ENCODE measurements around the gene PRKCH. TPM values are rescaled to one million over a fixed set of nuclear protein-coding genes. Genes with fewer than 3 reads are reported as not detected.
"Not testable (repeated sequence)": the region's sequence is repeated elsewhere in the genome, so short reads cannot be mapped to it uniquely, and the experiment has no call there.

Gene PRKCH
- total RNA-seq, 4 donors from 2014 or later: 17.9 to 28.7 (median 25.0) TPM

- Histone ChIP-seq H3K9me3 (no peaks in the 10 kb centered on the region), H3K36me3 (no peaks in the 10 kb centered on the region), H3K4me1 (peaks cover 0 to 21% (median 0%) of the 10 kb centered on the region in 3 donors), H3K27ac (no peak overlapping the region), H3K4me3 (no peak overlapping the region), H3K27me3 (peaks cover 50% of the 10 kb centered on the region)
- TF ChIP-seq POLR2A (IDR thresholded peaks at IDR 0.05): no peak
- TF ChIP-seq EP300 (IDR thresholded peaks at IDR 0.05): no peak
- no peak for TF ChIP-seq CTCF (IDR thresholded peaks at IDR 0.05)
- TF ChIP-seq POLR2AphosphoS5 (IDR thresholded peaks at IDR 0.05): no peak
- no peak for ATAC-seq
- 79 to 100% methylated on average over 1 to 5 of the region's 6 CpGs for WGBS, 2 donors (ENCODE audit: low coverage in 1 of 2)
Measured at GRCh38 chr14:61319706-61320105, 1.7 kb upstream of the PRKCH start.

DNA sequence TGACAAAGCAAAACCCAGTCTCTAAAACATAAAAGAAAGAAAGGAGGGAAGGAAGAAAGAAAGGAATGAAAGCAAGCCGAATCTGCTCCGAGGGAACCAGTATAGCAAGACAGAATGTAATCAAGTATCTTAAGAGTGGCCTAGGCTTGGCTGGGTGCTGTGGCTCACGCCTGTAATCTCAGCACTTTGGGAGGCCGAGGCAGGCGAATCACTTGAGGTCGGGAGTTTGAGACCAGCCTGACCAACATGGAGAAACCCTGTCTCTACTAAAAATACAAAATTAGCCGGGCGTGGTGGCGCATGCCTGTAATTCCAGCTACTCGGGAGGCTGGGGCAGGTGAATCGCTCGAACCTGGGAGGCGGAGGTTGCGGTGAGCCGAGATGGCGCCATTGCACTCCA, 1.2 kb upstream of the PRKCH start:
- not testable (repeated sequence) for H3K4me3 ChIP-seq, H3K27ac ChIP-seq, ATAC-seq, H3K9me3 ChIP-seq, H3K36me3 ChIP-seq
- WGBS, 2 donors (ENCODE audit: low coverage in 1 of 2): 88 to 94% methylated on average over 12 to 15 of the region's 16 CpGs
- peaks cover 0 to 21% (median 0%) of the 10 kb centered on the region in 3 donors for H3K4me1 ChIP-seq
- peaks cover 50% of the 10 kb centered on the region for H3K27me3 ChIP-seq

DNA sequence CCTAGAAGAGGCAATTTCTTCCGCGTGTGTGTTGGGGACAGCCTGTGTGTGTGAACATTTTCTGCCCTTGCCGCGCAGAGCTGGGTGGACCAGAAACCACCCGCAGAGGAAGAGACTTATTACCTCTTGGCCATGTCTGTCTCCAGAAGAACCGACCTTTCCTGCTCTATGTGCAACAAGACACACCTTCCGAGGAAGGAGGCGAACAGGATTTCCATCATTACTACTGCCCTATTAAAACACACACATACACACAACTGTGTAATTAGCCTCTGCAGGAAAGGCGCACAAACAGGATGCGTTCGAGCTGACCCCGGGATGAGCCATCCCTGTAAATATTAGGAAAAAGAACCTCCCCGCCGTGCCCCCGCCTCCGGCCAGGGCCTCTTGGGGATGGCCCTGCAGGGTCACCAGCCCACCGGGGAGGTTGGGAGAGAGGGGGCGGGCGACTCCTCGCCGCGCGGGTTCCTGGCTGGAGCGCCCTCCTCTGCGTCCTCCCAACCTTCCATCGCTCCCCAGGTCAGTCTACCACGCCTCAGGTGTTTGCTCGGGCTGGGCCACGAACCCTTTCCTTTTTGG, 484 bp upstream of the PRKCH start:
- Histone ChIP-seq H3K4me3 (peak overlapping the region; percentile 42 to 63), H3K4me1 (peaks cover 0 to 21% (median 0%) of the 10 kb centered on the region in 3 donors), H3K27ac (peak overlapping the region in 3 of 4 donors; percentile 70 to 81 (median 80)), H3K36me3 (no peaks in the 10 kb centered on the region), H3K9me3 (peaks cover 0 to 5% (median 0%) of the 10 kb centered on the region in 3 donors), H3K27me3 (peaks cover 50% of the 10 kb centered on the region)
- TF ChIP-seq POLR2AphosphoS5 (IDR thresholded peaks at IDR 0.05) (no peak), POLR2A (IDR thresholded peaks at IDR 0.05) (no peak), CTCF (IDR thresholded peaks at IDR 0.05) (no peak), EP300 (IDR thresholded peaks at IDR 0.05) (no peak)
- whole genome bisulfite sequencing, 2 donors (ENCODE audit: low coverage in 1 of 2): 48 to 59% methylated on average over 4 to 6 of the region's 29 CpGs
- peak; percentile 29 for ATAC-seq

DNA sequence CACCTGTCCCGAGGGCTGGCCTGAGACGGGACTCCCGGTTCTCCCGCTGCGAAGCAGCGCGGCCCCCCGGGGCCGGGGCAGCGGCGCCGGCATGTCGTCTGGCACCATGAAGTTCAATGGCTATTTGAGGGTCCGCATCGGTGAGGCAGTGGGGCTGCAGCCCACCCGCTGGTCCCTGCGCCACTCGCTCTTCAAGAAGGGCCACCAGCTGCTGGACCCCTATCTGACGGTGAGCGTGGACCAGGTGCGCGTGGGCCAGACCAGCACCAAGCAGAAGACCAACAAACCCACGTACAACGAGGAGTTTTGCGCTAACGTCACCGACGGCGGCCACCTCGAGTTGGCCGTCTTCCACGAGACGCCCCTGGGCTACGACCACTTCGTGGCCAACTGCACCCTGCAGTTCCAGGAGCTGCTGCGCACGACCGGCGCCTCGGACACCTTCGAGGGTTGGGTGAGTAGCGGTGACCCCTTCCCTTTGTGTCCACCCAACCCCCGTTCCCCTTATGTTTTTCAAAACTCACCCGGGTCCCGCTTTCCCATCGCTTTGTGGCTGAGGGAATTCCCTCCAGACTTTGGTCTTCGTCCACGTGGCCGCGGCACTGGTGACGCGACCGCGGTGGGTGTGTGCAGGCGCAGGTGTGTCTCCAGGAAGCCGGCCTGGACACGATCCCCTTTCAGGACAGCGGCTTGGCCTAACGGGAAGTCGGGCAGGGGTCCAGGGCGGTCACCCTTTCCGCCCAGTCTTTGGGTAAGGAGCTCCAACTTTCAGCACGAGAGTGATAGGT, 826 bp downstream of the PRKCH start:
- H3K4me1 ChIP-seq: peaks cover 0 to 21% (median 0%) of the 10 kb centered on the region in 3 donors
- WGBS, 2 donors (ENCODE audit: low coverage in 1 of 2): 13% methylated on average over 3 of the region's 63 CpGs; no CpG with 5 or more reads in 1 of the 2 donors
- H3K9me3 ChIP-seq: peaks cover 0 to 7% (median 0%) of the 10 kb centered on the region in 3 donors
- no peaks in the 10 kb centered on the region for H3K36me3 ChIP-seq
- TF ChIP-seq CTCF (IDR thresholded peaks at IDR 0.05) (no peak), POLR2AphosphoS5 (IDR thresholded peaks at IDR 0.05) (no peak), EP300 (IDR thresholded peaks at IDR 0.05) (no peak), POLR2A (IDR thresholded peaks at IDR 0.05) (no peak)
- peak; percentile 20 for ATAC-seq
- H3K4me3 ChIP-seq: peak overlapping the region; percentile 42 to 63
- peak overlapping the region; percentile 48 to 81 (median 75) for H3K27ac ChIP-seq
- peaks cover 50% of the 10 kb centered on the region for H3K27me3 ChIP-seq

GRCh38 chr14:61322799-61323290, 1.5 kb downstream of the PRKCH start:
- no peak for ATAC-seq
- Histone ChIP-seq H3K27ac (peak overlapping the region in 3 of 4 donors; percentile 70 to 81 (median 80)), H3K27me3 (peaks cover 50% of the 10 kb centered on the region), H3K9me3 (peaks cover 0 to 7% (median 0%) of the 10 kb centered on the region in 3 donors), H3K36me3 (no peaks in the 10 kb centered on the region), H3K4me3 (peak overlapping the region; percentile 42 to 63), H3K4me1 (peaks cover 0 to 21% (median 0%) of the 10 kb centered on the region in 3 donors)
- 11 to 33% methylated on average over 12 to 13 of the region's 13 CpGs for WGBS, 2 donors (ENCODE audit: low coverage in 1 of 2)
- TF ChIP-seq POLR2A (IDR thresholded peaks at IDR 0.05) (no peak), POLR2AphosphoS5 (IDR thresholded peaks at IDR 0.05) (no peak), EP300 (IDR thresholded peaks at IDR 0.05) (no peak), CTCF (IDR thresholded peaks at IDR 0.05) (no peak)
